Endodermal cell (in vitro differentiated cells): ENCODE results near the gene BTBD9. TPM values are rescaled to one million over a fixed set of nuclear protein-coding genes. Genes with fewer than 3 reads are reported as not detected.

Experiments
- DNase-seq: peaks from one replicate; pipeline ENCODE4 v3.0.0-alpha.2; 2017
- H3K27ac ChIP-seq: 2 replicates; pipeline ENCODE4 v1.5.1; 2013; ENCODE audit warnings: mild to moderate bottlenecking, low read depth, low read length, moderate library complexity
- H3K27me3 ChIP-seq: 2 replicates; pipeline ENCODE4 v1.6.1; 2013; ENCODE audit warnings: mild to moderate bottlenecking, low read length, moderate library complexity; ENCODE audit not compliant: insufficient read depth, control insufficient read depth, poor library complexity, severe bottlenecking
- H3K36me3 ChIP-seq: 2 replicates; pipeline ENCODE4 v1.7.0; 2013; ENCODE audit warnings: mild to moderate bottlenecking, low read length, moderate library complexity; ENCODE audit not compliant: control insufficient read depth, insufficient read depth
- H3K4me1 ChIP-seq: one replicate; pipeline ENCODE4 v1.7.0; 2013; ENCODE audit warnings: low read length; ENCODE audit not compliant: control insufficient read depth, insufficient read depth
- H3K4me3 ChIP-seq: 2 replicates; pipeline ENCODE4 v1.5.1; 2013; ENCODE audit warnings: mild to moderate bottlenecking, low read length, moderate library complexity
- H3K9ac ChIP-seq: 2 replicates; pipeline ENCODE4 v1.6.1; 2013; ENCODE audit warnings: mild to moderate bottlenecking, low read length, moderate library complexity; ENCODE audit not compliant: poor library complexity, severe bottlenecking; ENCODE audit errors: extremely low read depth
- H3K9me3 ChIP-seq: 2 replicates; pipeline ENCODE4 v1.6.1; 2013; ENCODE audit warnings: mild to moderate bottlenecking, low read length, moderate library complexity; ENCODE audit not compliant: control insufficient read depth
- H3K27ac Mint-ChIP-seq: 2 replicates; pipeline ENCODE4 v1.8.0; 2020; ENCODE audit warnings: mixed read lengths
- H3K27me3 Mint-ChIP-seq: 2 replicates; pipeline ENCODE4 v1.8.0; 2021; ENCODE audit warnings: mild to moderate bottlenecking, mixed read lengths; ENCODE audit not compliant: insufficient read depth
- H3K36me3 Mint-ChIP-seq: 2 replicates; pipeline ENCODE4 v1.8.0; 2020; ENCODE audit warnings: low read depth, mixed read lengths
- H3K4me1 Mint-ChIP-seq: 2 replicates; pipeline ENCODE4 v1.8.0; 2020; ENCODE audit warnings: mixed read lengths
- H3K4me3 Mint-ChIP-seq: 2 replicates; pipeline ENCODE4 v1.8.0; 2020; ENCODE audit warnings: mild to moderate bottlenecking, moderate library complexity, mixed read lengths
- H3K9me3 Mint-ChIP-seq: 2 replicates; pipeline ENCODE4 v1.8.0; 2020; ENCODE audit warnings: mild to moderate bottlenecking, mixed read lengths
- WGBS, 2 experiments: methylation state at CpG; one replicate each; pipeline versions ENCODE4 v1.1.5 to v1.1.7; 2013; ENCODE audit warnings: missing lambda C conversion rate in 2 of 2, mixed read lengths in 1 of 2; ENCODE audit not compliant: insufficient coverage in 1 of 2, insufficient read length in 1 of 2; 5-methylcytosine and 5-hydroxymethylcytosine counted together
- total RNA-seq, 2 donors: library from RNA; stranded (reverse); fragmentation: NEBNext Ultra II Directional in 1 of 2; extraction: Animal tissue kit (Norgen Biotek cat#: 25700) in 1 of 2; gene quantifications; 2 replicates in 1 of 2; 3 replicates in 1 of 2; pipeline ENCODE4 v1.2.1, GENCODE V29; 2021
- TF ChIP-seq, protein P1 (sequence below): fragments of 200-600 bp; sonication (generic); conservative IDR thresholded peaks from 2 replicates; pipeline ENCODE4 v1.5.0; 2021; ENCODE audit warnings: antibody characterized with exemption, mild to moderate bottlenecking

Gene BTBD9
- total RNA-seq, 2 donors from 2014 or later = 7.6 to 12.3 TPM

DNA sequence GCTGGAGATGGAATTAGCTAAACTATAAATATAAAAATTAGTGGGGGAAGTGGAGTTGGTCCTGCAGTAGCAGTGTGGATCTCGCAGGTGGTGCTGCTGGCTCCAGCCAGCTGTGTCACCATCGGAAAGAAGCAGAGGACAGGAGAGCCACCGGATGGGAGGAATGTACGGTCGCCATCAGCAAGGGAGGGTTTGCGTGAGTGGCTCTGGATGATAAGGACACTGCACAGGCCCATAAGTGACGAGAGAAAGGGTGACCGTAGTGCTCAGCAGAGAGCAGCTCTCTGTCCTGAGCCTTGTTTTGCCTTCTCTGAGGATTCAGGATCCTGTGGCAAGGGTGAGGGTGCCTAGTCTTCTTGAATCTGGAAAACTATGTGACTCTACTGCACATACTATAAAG is 441.5 kb downstream of the BTBD9 start:
- H3K4me3 ChIP-seq = no peak overlapping the region
- peak; percentile 39 for DNase-seq
- Mint-ChIP-seq H3K4me1 (peaks cover 6% of the 10 kb centered on the region), H3K27ac (no peak overlapping the region), H3K4me3 (no peak overlapping the region), H3K27me3 (peaks cover 2% of the 10 kb centered on the region), H3K9me3 (no peaks in the 10 kb centered on the region), H3K36me3 (no peaks in the 10 kb centered on the region)
- H3K27me3 ChIP-seq = no peaks in the 10 kb centered on the region
- no peak overlapping the region for H3K27ac ChIP-seq
- H3K9me3 ChIP-seq = no peaks in the 10 kb centered on the region
- 85 to 90% methylated on average over 6 to 8 of the region's 8 CpGs for WGBS, 2 experiments
- TF ChIP-seq, protein P1, sequence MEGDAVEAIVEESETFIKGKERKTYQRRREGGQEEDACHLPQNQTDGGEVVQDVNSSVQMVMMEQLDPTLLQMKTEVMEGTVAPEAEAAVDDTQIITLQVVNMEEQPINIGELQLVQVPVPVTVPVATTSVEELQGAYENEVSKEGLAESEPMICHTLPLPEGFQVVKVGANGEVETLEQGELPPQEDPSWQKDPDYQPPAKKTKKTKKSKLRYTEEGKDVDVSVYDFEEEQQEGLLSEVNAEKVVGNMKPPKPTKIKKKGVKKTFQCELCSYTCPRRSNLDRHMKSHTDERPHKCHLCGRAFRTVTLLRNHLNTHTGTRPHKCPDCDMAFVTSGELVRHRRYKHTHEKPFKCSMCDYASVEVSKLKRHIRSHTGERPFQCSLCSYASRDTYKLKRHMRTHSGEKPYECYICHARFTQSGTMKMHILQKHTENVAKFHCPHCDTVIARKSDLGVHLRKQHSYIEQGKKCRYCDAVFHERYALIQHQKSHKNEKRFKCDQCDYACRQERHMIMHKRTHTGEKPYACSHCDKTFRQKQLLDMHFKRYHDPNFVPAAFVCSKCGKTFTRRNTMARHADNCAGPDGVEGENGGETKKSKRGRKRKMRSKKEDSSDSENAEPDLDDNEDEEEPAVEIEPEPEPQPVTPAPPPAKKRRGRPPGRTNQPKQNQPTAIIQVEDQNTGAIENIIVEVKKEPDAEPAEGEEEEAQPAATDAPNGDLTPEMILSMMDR = no peak
- H3K4me1 ChIP-seq = no peaks in the 10 kb centered on the region
- no peaks in the 10 kb centered on the region for H3K36me3 ChIP-seq
- no peak overlapping the region for H3K9ac ChIP-seq

DNA sequence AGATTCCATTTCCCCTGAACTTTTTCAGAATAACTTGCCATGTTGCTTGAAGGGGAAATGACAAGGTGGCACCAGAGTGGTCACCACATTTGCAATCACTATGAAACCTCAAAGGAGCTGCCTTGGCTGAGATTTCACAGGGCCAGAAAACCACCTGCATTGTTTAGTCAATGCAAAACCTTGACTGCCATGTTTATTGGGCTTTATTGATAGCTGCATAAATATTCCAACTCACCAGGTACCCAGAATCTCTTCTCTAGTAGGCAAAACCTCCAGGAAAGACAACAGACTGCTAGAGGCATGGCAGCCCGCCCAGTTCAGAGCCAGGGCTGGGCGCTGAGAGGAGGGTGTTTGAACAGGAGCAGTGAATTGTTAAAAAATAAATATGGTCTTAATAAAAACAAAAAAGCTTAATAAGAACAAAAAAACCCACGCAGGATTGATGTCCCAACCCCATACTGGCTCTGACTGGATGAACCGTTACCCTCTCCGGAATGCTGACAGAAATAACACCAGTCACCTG is 444.6 kb downstream of the BTBD9 start:
- H3K4me1 Mint-ChIP-seq = peaks cover 23% of the 10 kb centered on the region
- no peak for DNase-seq
- no peak overlapping the region for H3K4me3 ChIP-seq
- H3K9me3 ChIP-seq = no peaks in the 10 kb centered on the region
- H3K9ac ChIP-seq = no peak overlapping the region
- TF ChIP-seq, protein P1 = no peak
- H3K36me3 Mint-ChIP-seq = no peaks in the 10 kb centered on the region
- no peaks in the 10 kb centered on the region for H3K27me3 Mint-ChIP-seq
- 95 to 96% methylated on average over 3 to 4 of the region's 5 CpGs for WGBS, 2 experiments
- H3K36me3 ChIP-seq = no peaks in the 10 kb centered on the region
- no peaks in the 10 kb centered on the region for H3K27me3 ChIP-seq
- no peak overlapping the region for H3K4me3 Mint-ChIP-seq
- H3K27ac Mint-ChIP-seq = no peak overlapping the region
- H3K27ac ChIP-seq = no peak overlapping the region
- no peaks in the 10 kb centered on the region for H3K9me3 Mint-ChIP-seq
- H3K4me1 ChIP-seq = peaks cover 6% of the 10 kb centered on the region

DNA sequence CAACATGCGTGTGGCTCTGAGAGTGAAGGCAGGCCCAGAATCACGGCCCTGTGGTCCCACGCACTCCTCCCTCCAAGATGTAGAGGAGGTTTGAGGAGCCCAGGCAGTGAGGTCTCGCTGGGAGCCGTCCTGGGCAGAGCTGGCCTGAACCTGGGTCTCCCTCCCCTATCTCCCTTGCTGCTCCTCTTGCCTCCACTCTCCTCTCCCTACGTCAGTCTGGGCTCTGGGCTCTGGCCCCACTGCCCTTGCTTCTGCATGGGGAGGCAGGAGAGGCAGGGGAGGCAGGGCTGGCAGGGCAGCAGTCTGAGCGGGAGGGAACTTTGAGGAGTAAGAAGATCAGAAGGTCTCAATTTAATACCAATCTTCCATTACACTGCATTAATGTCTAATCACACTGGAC is 445.1 kb downstream of the BTBD9 start:
- TF ChIP-seq, protein P1 = no peak
- H3K4me1 ChIP-seq = peaks cover 6% of the 10 kb centered on the region
- 89 to 95% methylated on average over 2 to 6 of the region's 7 CpGs for WGBS, 2 experiments
- Mint-ChIP-seq H3K9me3 (no peaks in the 10 kb centered on the region), H3K4me3 (no peak overlapping the region), H3K27ac (no peak overlapping the region), H3K4me1 (peaks cover 23% of the 10 kb centered on the region), H3K36me3 (no peaks in the 10 kb centered on the region), H3K27me3 (no peaks in the 10 kb centered on the region)
- DNase-seq = no peak
- no peak overlapping the region for H3K9ac ChIP-seq
- H3K27ac ChIP-seq = no peak overlapping the region
- H3K27me3 ChIP-seq = no peaks in the 10 kb centered on the region
- H3K36me3 ChIP-seq = no peaks in the 10 kb centered on the region
- H3K4me3 ChIP-seq = no peak overlapping the region
- H3K9me3 ChIP-seq = no peaks in the 10 kb centered on the region
